HEK293T (cell line): ENCODE results near the gene BEX4.
"Not testable (repeated sequence)": the region's sequence is repeated elsewhere in the genome, so short reads cannot be mapped to it uniquely, and the experiment has no call there.

Experiments
- CTCF ChIA-PET: fragments of 350-600 bp; formaldehyde crosslinking; extraction: SDS; loops from one replicate; lab custom pipeline; 2021; ENCODE audit warnings: antibody characterized with exemption, inconsistent platforms; lab: Yijun Ruan, JAX
- POLR2A ChIA-PET: fragments of 350-600 bp; formaldehyde crosslinking; extraction: SDS; loops from one replicate; lab custom pipeline; 2020; ENCODE audit warnings: antibody characterized with exemption, inconsistent platforms; lab: Yijun Ruan, JAX
- DNase-seq: peaks from one replicate; pipeline ENCODE4 v3.0.0; 2012; ENCODE audit warnings: mixed read lengths; ENCODE audit errors: extremely low spot score
- ARNT ChIP-seq: fragments of 450-650 bp; IDR thresholded peaks from 2 replicates; pipeline ENCODE4 v1.6.1; 2017; ENCODE audit warnings: mild to moderate bottlenecking
- BHLHE40 ChIP-seq: fragments of 450-650 bp; IDR thresholded peaks from 2 replicates; pipeline ENCODE4 v1.6.1; 2016; ENCODE audit warnings: mild to moderate bottlenecking, moderate library complexity, borderline replicate concordance
- CTBP1 ChIP-seq: fragments of 450-650 bp; IDR thresholded peaks from 2 replicates; pipeline ENCODE4 v1.6.1; 2016; ENCODE audit warnings: borderline replicate concordance
- ELF4 ChIP-seq: fragments of 450-650 bp; IDR thresholded peaks from 2 replicates; pipeline ENCODE4 v1.6.1; 2017; ENCODE audit warnings: antibody characterized with exemption
- FOXA1 ChIP-seq: fragments of 450-650 bp; IDR thresholded peaks from 2 replicates; pipeline ENCODE4 v1.6.1; 2016; ENCODE audit warnings: mild to moderate bottlenecking
- FOXK2 ChIP-seq: fragments of 450-650 bp; IDR thresholded peaks from 2 replicates; pipeline ENCODE4 v1.6.1; 2016; ENCODE audit warnings: mild to moderate bottlenecking
- FOXM1 ChIP-seq: fragments of 450-650 bp; IDR thresholded peaks from 2 replicates; pipeline ENCODE4 v1.6.1; 2017; ENCODE audit warnings: mild to moderate bottlenecking, borderline replicate concordance
- HDGF ChIP-seq: fragments of 450-650 bp; IDR thresholded peaks from 2 replicates; pipeline ENCODE4 v1.6.1; 2017; ENCODE audit warnings: antibody characterized with exemption, borderline replicate concordance
- L3MBTL2 ChIP-seq: fragments of 450-650 bp; conservative IDR thresholded peaks from 2 replicates; pipeline ENCODE4 v1.6.1; 2016; ENCODE audit warnings: mild to moderate bottlenecking
- LEF1 ChIP-seq: fragments of 450-650 bp; IDR thresholded peaks from 2 replicates; pipeline ENCODE4 v1.6.1; 2017; ENCODE audit warnings: mild to moderate bottlenecking, borderline replicate concordance
- NFRKB ChIP-seq: fragments of 450-650 bp; IDR thresholded peaks from 2 replicates; pipeline ENCODE4 v1.6.1; 2016; ENCODE audit warnings: mild to moderate bottlenecking, moderate library complexity
- SP1 ChIP-seq: fragments of 450-650 bp; IDR thresholded peaks from 2 replicates; pipeline ENCODE4 v1.6.1; 2017
- SUZ12 ChIP-seq: fragments of 450-650 bp; IDR thresholded peaks from 2 replicates; pipeline ENCODE4 v1.6.1; 2016; ENCODE audit warnings: mild to moderate bottlenecking
- TARDBP ChIP-seq: fragments of 450-650 bp; IDR thresholded peaks from 2 replicates; pipeline ENCODE4 v1.6.1; 2016
- ZNF384 ChIP-seq: fragments of 450-650 bp; IDR thresholded peaks from 2 replicates; pipeline ENCODE4 v1.6.1; 2016
- TF ChIP-seq, protein P1 (sequence below): fragments of 450-650 bp; IDR thresholded peaks from 2 replicates; pipeline ENCODE4 v1.6.1; 2016

The BEX4 gene

DNA sequence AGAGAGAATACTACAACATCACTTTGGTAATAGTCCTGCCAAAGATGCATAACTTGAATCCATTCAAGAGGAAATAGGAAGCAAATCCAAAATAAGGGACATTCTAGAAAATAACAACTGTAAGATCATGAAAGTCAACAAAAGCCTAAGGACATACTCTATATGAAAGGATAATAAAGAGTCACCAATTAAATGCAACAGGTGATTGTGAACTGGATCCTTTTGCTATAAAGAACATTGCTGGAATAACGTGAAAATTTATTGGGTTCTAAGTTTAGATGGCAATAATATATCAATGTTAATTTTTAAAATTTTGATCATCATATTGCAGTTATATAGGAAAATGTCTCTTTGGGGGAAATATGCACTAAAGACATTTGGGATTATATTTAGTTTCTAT, 20.0 kb downstream of the BEX4 start:
- ChIA-PET POLR2A (interaction anchor here (0.8 kb wide), 1 partner anchor 13 kb away, joined by 3 read pairs; no protein-coding TSS in a partner anchor), CTCF (no interaction called here)
- TF ChIP-seq SP1 = no peak
- TF ChIP-seq FOXA1 = no peak
- TF ChIP-seq ARNT = no peak
- no peak for TF ChIP-seq LEF1
- TF ChIP-seq, protein P1, sequence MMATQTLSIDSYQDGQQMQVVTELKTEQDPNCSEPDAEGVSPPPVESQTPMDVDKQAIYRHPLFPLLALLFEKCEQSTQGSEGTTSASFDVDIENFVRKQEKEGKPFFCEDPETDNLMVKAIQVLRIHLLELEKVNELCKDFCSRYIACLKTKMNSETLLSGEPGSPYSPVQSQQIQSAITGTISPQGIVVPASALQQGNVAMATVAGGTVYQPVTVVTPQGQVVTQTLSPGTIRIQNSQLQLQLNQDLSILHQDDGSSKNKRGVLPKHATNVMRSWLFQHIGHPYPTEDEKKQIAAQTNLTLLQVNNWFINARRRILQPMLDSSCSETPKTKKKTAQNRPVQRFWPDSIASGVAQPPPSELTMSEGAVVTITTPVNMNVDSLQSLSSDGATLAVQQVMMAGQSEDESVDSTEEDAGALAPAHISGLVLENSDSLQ = no peak
- no peak for TF ChIP-seq ELF4
- TF ChIP-seq ZNF384 = no peak
- TF ChIP-seq L3MBTL2 = no peak
- no peak for TF ChIP-seq NFRKB
- TF ChIP-seq TARDBP = no peak
- no peak for DNase-seq

DNA sequence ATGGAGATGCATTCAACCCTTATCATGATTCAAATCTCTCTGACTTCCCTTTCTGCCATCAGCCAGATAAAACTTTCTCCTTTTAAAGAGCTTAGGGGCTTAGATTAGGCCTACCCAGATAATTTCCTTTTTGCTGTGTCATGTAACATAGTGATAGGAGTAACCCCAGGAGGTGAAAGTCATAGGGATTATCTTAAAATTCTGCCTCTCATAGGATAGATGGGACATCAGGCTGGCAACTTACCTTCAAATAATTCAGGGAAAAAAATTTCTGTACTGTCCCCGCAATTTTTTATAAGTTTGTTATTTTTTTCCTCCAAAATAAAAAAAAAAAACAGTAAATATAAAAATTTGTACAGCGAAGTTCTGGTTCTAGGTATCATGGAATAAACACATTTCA, 20.7 kb downstream of the BEX4 start:
- DNase-seq, CTCF ChIA-PET: not testable (repeated sequence)
- POLR2A ChIA-PET = interaction anchor here (0.8 to 1.3 kb wide), 2 partner anchors 13 to 20 kb away, joined by 3 read pairs; partner anchors contain the start of gene TCEAL8

DNA sequence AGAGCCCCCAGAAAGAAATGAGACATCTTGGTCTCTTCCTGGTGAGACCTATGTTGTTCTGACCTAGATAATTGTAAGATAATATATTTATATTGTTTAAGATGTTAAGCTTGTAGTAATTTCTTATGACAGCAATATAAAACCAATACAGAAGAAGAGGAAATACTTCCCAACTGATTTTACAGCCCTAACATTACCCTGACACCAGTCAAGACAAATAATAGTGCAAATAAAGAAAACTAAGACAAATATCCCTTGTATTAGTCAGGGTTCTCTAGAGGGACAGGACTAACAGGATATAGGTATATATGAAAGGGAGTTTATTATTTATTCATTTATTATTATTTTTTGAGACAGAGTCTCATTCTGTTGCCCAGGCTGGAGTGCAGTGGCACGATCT, 21.4 kb downstream of the BEX4 start:
- POLR2A ChIA-PET = interaction anchor here (1.3 to 1.6 kb wide), 2 partner anchors 17 to 19 kb away, joined by 3 to 4 read pairs; partner anchors contain the start of gene TCEAL8
- DNase-seq = no peak
- TF ChIP-seq FOXA1 = no peak
- TF ChIP-seq TARDBP = no peak
- TF ChIP-seq, protein P1 = no peak
- TF ChIP-seq ELF4 = no peak
- TF ChIP-seq CTBP1 = no peak
- TF ChIP-seq SUZ12 = no peak
- no peak for TF ChIP-seq HDGF
- CTCF ChIA-PET = no interaction called here

DNA sequence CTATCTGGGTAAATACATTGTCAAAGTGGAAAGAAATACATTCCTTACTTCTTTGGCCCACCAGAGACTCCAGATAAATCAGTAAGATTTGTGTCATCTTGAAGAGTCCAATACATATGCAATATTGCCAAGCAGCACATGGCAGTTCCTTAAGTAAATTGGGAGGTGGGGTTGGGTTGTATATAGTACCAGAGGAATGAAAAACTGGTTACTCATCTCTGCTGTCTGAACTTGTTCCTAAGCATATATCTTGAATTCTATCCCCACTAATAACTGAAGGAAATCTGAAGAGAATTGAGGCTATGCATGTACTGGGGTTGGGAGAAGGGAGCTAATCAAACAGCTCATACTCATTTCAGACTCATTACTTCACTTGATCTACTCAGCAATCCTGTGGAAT, 25.2 kb downstream of the BEX4 start:
- ChIA-PET CTCF (no interaction called here), POLR2A (interaction anchor here (2.0 kb wide), 1 partner anchor 15 kb away, joined by 7 read pairs; the partner anchor contains the start of gene TCEAL8)
- TF ChIP-seq CTBP1 (no peak), SP1 (no peak), ELF4 (no peak), FOXA1 (no peak)
- no peak for DNase-seq

DNA sequence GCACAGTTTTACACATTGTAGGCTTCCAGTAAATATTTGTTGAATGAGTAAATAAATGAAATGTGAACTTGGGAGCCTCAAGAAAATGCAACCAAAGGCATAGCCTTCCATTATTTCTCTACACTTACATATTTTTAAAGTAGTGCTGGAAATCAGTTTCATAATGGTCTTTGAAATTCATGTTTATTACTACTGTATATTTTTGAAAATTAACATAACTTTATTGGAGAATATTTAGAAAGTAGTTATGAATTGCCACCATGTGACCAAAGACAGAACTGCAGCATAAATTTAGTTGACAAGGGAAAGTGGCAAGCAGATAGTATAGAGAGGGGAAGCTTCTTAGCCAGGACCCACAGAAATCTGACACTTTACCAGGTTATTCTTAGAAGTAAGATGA, 33.6 kb downstream of the BEX4 start:
- TF ChIP-seq LEF1 (no peak), SUZ12 (no peak), FOXK2 (no peak), SP1 (no peak), CTBP1 (no peak), FOXA1 (no peak), HDGF (no peak), ELF4 (no peak), FOXM1 (no peak), ZNF384 (no peak), ARNT (no peak), TARDBP (no peak), BHLHE40 (no peak)
- TF ChIP-seq, protein P1 = no peak
- POLR2A ChIA-PET = no interaction called here
- DNase-seq = no peak
- CTCF ChIA-PET = interaction anchor here (0.6 to 2.2 kb wide), 6 partner anchors 10 to 297 kb away, joined by 3 to 8 read pairs (median 6); no protein-coding TSS in a partner anchor

DNA sequence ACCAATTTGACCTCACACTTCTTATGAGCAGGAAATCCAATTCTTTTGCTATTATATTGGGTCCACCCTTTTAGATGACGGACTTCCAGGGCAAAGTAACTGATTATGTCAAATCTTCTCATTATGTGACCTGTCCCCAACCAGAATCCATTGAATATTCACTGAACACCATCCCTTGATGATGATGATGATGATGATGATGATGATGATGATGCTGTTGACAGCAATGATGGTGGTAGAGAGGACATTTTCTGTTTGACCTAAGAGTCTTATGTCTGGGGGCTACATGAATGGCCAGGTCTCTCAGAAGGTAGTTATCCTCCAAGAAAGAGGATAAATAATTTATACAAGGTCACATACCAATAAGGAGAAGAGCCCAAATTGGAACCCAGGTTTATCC, 34.9 kb downstream of the BEX4 start:
- ChIA-PET CTCF (interaction anchor here (1.3 to 2.2 kb wide), 2 partner anchors 39 to 298 kb away, joined by 6 to 8 read pairs; no protein-coding TSS in a partner anchor), POLR2A (no interaction called here)
- no peak for TF ChIP-seq HDGF
- TF ChIP-seq, protein P1 = no peak
- TF ChIP-seq ZNF384 = no peak
- TF ChIP-seq FOXM1 = no peak
- TF ChIP-seq FOXK2 = no peak
- TF ChIP-seq CTBP1 = no peak
- TF ChIP-seq NFRKB = no peak
- no peak for TF ChIP-seq TARDBP
- TF ChIP-seq ARNT = no peak
- no peak for TF ChIP-seq BHLHE40
- TF ChIP-seq ELF4 = no peak
- TF ChIP-seq L3MBTL2 = no peak
- DNase-seq = no peak

DNA sequence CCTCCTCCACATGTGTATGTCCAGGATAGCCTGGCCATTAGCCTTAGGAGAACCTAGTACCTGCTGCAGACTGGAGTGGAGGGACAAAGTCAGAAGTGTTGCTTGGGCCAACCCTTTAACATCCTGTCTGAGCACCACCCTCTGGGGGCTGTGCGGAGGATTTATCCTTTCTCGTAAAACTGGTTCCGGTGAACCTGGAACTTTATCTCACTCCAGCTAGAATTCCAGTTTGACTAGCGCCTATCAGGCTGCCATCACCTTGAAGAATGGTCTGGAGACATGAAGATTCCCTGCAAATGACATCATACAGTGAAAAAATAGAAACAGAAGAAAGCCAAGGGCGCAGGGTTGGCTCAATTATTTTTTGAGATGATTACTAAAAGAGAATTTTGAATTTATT, 36.1 kb downstream of the BEX4 start:
- CTCF ChIA-PET = no interaction called here
- DNase-seq = no peak
- POLR2A ChIA-PET = no interaction called here
- TF ChIP-seq ZNF384 (no peak), TARDBP (no peak), FOXM1 (no peak), ELF4 (no peak)
